Peyer's patch (tissue), 4 donors: ENCODE data around the gene FGFBP3. TPM values are rescaled to one million over a fixed set of nuclear protein-coding genes. Genes with fewer than 3 reads are reported as not detected.

Experiments used
- DNase-seq, 3 donors: peaks; one replicate each; pipeline ENCODE4 v3.0.0-alpha.2; 2017 to 2019
- H3K27ac ChIP-seq, 4 donors: fragments of 200-600 bp; sonication (generic); one replicate each; pipeline ENCODE4 v1.5.1; 2016 to 2019
- H3K27me3 ChIP-seq, 2 donors: fragments of 200-600 bp; sonication (generic); one replicate each; pipeline ENCODE4 v1.5.1; 2019
- H3K36me3 ChIP-seq, 3 donors: fragments of 200-600 bp; sonication (generic); one replicate each; pipeline ENCODE4 v1.5.1; 2016 to 2019
- H3K4me1 ChIP-seq, 4 donors: fragments of 200-600 bp; sonication (generic); one replicate each; pipeline ENCODE4 v1.5.1; 2016 to 2019
- H3K4me3 ChIP-seq, 4 donors: fragments of 200-600 bp; sonication (generic); 1 replicate in 3 of 4; 2 replicates in 1 of 4; pipeline ENCODE4 v1.5.1; 2016 to 2019; ENCODE audit warnings: mild to moderate bottlenecking in 1 of 4
- H3K9me3 ChIP-seq, 4 donors: fragments of 200-600 bp; sonication (generic); one replicate each; pipeline ENCODE4 v1.5.1; 2016 to 2019; ENCODE audit warnings: mild to moderate bottlenecking in 1 of 4
- CTCF ChIP-seq, 6 experiments: fragments of 450-650 bp in 4 of 6; fragments of 200-600 bp in 2 of 6; sonication (generic) in 1 of 6; IDR thresholded peaks; one replicate each; pipeline ENCODE4 v1.5.1; 2017 to 2019; ENCODE audit warnings: antibody characterized with exemption in 6 of 6, mild to moderate bottlenecking in 3 of 6, moderate library complexity in 1 of 6
- POLR2A ChIP-seq, 2 donors: fragments of 450-650 bp; IDR thresholded peaks; one replicate each; pipeline ENCODE4 v1.5.1; 2017; ENCODE audit warnings: antibody characterized with exemption in 2 of 2, mild to moderate bottlenecking in 2 of 2, moderate library complexity in 2 of 2
- total RNA-seq, 4 donors: library from RNA; depleted of rRNA; stranded (reverse); fragments of >200 nt; gene quantifications; one replicate each; pipeline ENCODE4 v1.1.0, GENCODE V29; 2016

The FGFBP3 gene
- total RNA-seq, 4 donors from 2014 or later, result 0.53 to 1.1 TPM; not detected in 2

DNA sequence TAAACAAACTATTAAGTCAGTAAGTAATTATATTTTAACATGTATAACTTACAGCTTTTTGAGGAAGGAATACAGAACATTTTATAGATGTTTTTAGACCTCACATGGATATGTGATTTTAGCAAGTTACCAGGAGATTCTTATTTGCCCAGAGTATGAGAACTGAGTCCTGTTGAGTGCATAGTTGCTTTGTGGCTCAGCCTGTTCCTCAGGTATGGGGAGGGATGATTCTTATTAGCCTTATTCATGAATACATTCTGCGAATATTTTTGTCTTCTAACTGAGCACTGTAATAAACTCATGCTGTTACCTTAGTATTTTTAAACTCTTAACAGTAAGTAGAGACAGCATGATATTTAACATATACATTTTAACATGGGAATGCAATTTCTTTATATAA is 32.1 kb upstream of the FGFBP3 start:
- Histone ChIP-seq H3K27me3 (no peaks in the 10 kb centered on the region), H3K36me3 (peaks cover 0 to 60% (median 0%) of the 10 kb centered on the region in 3 donors), H3K4me3 (no peak overlapping the region), H3K4me1 (no peaks in the 10 kb centered on the region), H3K27ac (no peak overlapping the region), H3K9me3 (no peaks in the 10 kb centered on the region)
- TF ChIP-seq CTCF (IDR thresholded peaks at IDR 0.05) (no peak), POLR2A (IDR thresholded peaks at IDR 0.05) (no peak)
- no peak for DNase-seq

- Histone ChIP-seq H3K27me3 (no peaks in the 10 kb centered on the region), H3K4me1 (no peaks in the 10 kb centered on the region), H3K36me3 (peaks cover 0 to 62% (median 0%) of the 10 kb centered on the region in 3 donors), H3K27ac (no peak overlapping the region), H3K4me3 (no peak overlapping the region), H3K9me3 (no peaks in the 10 kb centered on the region)
- no peak for DNase-seq
- TF ChIP-seq CTCF (IDR thresholded peaks at IDR 0.05), result no peak
- TF ChIP-seq POLR2A (IDR thresholded peaks at IDR 0.05), result no peak
These were observed 30.4 kb upstream of the FGFBP3 start for GRCh38 chr10:91939653-91940052.

GRCh38 chr10:91935886-91936285 is 26.6 kb upstream of the FGFBP3 start:
- no peak overlapping the region for H3K4me3 ChIP-seq
- no peaks in the 10 kb centered on the region for H3K9me3 ChIP-seq
- no peak overlapping the region for H3K27ac ChIP-seq
- DNase-seq, result no peak
- H3K36me3 ChIP-seq, result peaks cover 0 to 34% (median 0%) of the 10 kb centered on the region in 3 donors
- no peak for TF ChIP-seq CTCF (IDR thresholded peaks at IDR 0.05)
- no peak for TF ChIP-seq POLR2A (IDR thresholded peaks at IDR 0.05)
- peaks cover 0 to 1% (median 0%) of the 10 kb centered on the region in 4 donors for H3K4me1 ChIP-seq
- no peaks in the 10 kb centered on the region for H3K27me3 ChIP-seq

- DNase-seq, result no peak
- Histone ChIP-seq H3K4me3 (no peak overlapping the region), H3K36me3 (peaks cover 0 to 34% (median 0%) of the 10 kb centered on the region in 3 donors), H3K27me3 (no peaks in the 10 kb centered on the region), H3K27ac (no peak overlapping the region), H3K4me1 (peaks cover 0 to 11% (median 4%) of the 10 kb centered on the region in 4 donors), H3K9me3 (no peaks in the 10 kb centered on the region)
- TF ChIP-seq CTCF (IDR thresholded peaks at IDR 0.05) (no peak), POLR2A (IDR thresholded peaks at IDR 0.05) (no peak)
These were observed 23.5 kb upstream of the FGFBP3 start for GRCh38 chr10:91932737-91933136.

DNA sequence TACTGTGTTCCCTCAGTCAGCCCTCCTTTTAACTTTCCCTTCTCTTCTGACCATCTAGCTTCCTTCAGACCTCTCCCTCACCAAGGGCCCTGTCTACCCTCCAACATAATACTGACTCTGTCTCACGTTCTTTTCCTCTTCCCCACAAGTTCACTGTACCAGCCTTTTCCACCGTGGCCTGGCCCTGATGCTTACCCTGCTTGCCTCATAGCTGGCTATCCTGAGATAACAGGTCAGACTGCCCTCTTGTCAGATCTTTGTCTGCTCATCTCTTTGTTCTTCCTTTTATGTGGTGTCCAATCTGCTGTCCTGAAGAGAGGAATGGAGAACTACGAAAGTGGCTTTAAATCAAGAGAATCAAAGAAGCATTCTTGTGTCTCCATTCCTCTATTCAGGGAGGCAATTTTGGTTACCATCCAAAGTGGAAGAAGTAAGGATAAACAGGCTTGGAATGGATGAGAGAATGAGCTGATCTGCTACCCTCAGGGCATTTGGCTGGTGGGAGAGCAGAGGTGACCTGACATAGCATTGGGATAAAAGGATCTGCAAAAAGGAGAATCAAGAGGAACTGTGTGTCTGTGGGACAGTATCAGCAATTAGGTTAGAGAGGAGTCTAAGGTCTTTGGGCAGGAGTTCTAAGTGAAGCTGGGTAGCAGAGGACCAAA is 22.4 kb upstream of the FGFBP3 start:
- H3K27me3 ChIP-seq, result no peaks in the 10 kb centered on the region
- no peak overlapping the region for H3K4me3 ChIP-seq
- H3K36me3 ChIP-seq, result peaks cover 0 to 23% (median 0%) of the 10 kb centered on the region in 3 donors
- no peak for DNase-seq
- no peaks in the 10 kb centered on the region for H3K9me3 ChIP-seq
- H3K4me1 ChIP-seq, result peaks cover 0 to 11% (median 4%) of the 10 kb centered on the region in 4 donors
- no peak overlapping the region for H3K27ac ChIP-seq
- TF ChIP-seq CTCF (IDR thresholded peaks at IDR 0.05) (no peak), POLR2A (IDR thresholded peaks at IDR 0.05) (no peak)
